Measurements from ENCODE around the gene HAVCR2. TPM values are rescaled to one million over a fixed set of nuclear protein-coding genes. Genes with fewer than 3 reads are reported as not detected.

The HAVCR2 gene
- total RNA-seq, result 2.8 TPM

- no peak for DNase-seq
These were observed at the start of gene HAVCR2 for GRCh38 chr5:157108976-157109375. Gene HAVCR2, minus strand, starts transcription at chr5:157109044. Its CDS starts 61 bp downstream, at chr5:157108983.

- DNase-seq, result no peak
These were observed 48.5 kb upstream of the HAVCR2 start for GRCh38 chr5:157157293-157157891.

GRCh38 chr5:157155297-157155696, 46.5 kb upstream of the HAVCR2 start:
- DNase-seq, result no peak

- no peak for DNase-seq
These were observed 42.2 kb upstream of the HAVCR2 start for GRCh38 chr5:157150995-157151394.

DNA sequence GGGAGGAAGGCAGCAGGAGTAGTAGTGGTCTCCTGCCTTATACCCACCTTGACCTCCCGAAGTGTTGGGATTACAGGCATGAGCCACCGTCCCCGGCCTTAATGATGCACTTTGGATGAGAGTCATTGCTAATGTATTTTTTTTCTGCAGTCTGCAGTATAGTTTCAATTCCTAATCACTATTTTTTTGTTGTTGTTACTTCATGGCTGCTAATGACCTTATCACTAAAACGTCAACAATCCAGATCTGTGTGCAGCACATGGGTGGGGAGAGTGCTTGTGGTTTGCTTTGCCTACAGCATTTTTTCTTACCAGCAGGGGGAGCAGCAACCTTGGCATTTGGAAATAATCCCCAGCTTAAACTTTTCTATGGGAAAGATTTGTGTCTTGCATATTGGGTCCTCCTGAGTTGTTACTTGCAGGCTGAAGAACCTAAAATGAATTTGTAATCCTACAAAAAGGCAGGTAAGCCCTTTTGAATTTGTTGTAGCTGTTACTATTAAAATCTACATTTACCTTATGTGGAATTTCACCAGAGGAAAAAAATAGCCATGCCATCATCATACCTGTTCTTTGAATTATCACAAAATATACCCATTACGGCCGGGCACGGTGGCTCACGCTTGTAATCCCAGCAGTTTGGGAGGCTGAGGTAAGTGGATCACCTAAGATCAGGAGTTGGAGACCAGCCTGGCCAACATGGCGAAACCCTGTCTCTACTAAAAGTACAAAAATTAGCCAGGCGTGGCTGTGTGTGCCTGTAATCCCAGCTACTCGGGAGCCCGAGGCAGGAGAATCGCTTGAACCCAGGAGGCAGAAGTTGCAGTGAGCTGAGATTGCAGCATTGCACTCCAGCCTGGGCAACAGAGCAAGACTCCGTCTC, 40.1 kb upstream of the HAVCR2 start:
- DNase-seq, result peak; percentile 89

- DNase-seq, result peak; percentile 72
These were observed 34.5 kb upstream of the HAVCR2 start for GRCh38 chr5:157143127-157143971.

- peak; percentile 100 for DNase-seq
These were observed 33.7 kb upstream of the HAVCR2 start, which contains the start of gene MED7 for GRCh38 chr5:157142317-157143126. Gene MED7, minus strand, starts transcription at chr5:157142865. Its CDS starts 3,434 bp downstream, at chr5:157139431.

DNA sequence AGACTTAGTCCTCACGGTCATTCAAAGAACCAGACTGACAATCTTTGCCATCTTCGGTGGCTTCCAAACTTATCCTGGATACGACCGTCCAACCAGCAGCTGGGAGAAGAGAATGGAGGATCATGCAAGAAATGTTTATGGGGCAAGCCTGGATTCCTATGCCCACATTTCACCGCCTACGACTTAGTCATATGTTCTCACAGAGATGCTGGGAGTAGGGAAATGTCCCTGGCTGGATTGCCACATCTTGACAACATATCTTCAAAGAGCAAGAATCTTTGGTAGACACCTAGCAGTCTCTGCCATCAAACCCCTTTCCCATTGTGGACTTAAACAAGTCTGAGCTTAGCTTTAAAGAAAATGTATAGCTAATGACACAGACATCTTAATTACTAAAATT, 28.8 kb upstream of the HAVCR2 start:
- no peak for DNase-seq

DNA sequence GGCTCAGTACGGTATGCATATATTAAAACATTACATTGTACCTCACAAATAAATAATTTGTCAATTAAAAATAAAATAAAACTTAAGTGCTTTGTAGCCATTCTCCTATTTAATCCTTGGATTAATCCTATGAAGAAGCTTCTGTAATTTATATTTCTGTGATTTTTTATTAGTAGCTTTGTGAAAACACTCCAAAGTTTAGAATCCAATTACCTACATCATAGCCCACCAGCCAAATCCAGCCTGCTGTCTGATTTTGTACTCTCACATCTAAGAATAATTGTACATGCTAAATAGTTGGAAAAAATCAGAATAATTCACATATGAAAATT, 23.4 kb upstream of the HAVCR2 start:
- DNase-seq, result no peak

- no peak for DNase-seq
These were observed 22.1 kb upstream of the HAVCR2 start for GRCh38 chr5:157130925-157131324.

DNA sequence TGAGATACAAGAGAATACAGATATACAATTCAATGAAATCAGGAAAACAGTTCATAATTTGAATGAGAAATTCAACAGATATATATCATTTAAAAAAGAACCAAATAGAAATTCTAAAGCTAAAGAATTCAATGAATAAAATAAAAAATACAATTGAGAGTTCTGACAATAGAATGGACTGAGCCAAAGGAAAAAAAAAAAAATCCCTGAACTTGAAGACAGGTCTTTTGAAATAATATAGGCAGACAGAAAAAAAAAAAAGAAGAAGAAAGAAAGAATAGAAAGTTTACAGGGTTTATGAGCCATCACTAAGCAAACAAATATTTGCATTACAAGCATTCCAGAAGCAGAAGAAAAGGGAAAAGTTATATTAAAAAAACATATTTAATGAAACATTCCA, 12.9 kb upstream of the HAVCR2 start:
- no peak for DNase-seq

GRCh38 chr5:157120102-157120501, 11.3 kb upstream of the HAVCR2 start:
- no peak for DNase-seq

- no peak for DNase-seq
These were observed 7.7 kb upstream of the HAVCR2 start for GRCh38 chr5:157116483-157116954.

DNA sequence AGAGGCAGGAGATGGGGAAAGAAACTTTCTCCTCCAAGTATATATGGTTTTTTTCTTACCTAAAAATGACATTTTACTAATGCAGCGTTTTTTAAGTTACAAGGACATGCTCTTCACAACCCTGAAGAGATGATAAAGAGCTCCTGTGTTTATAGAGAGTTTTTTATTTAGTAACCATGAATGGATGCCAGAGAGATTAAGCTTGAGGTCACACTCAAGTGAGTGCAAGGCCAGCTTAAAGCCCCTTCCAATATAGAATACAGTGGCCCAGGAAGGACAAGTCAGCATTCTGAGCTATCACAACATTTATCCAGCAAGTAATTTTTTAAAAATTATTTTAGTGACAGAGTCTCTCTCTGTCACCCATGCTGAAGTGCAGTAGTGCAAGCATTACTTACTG, 6.7 kb upstream of the HAVCR2 start:
- peak; percentile 25 for DNase-seq

GRCh38 chr5:157115012-157115411, 6.2 kb upstream of the HAVCR2 start:
- DNase-seq, result no peak

DNA sequence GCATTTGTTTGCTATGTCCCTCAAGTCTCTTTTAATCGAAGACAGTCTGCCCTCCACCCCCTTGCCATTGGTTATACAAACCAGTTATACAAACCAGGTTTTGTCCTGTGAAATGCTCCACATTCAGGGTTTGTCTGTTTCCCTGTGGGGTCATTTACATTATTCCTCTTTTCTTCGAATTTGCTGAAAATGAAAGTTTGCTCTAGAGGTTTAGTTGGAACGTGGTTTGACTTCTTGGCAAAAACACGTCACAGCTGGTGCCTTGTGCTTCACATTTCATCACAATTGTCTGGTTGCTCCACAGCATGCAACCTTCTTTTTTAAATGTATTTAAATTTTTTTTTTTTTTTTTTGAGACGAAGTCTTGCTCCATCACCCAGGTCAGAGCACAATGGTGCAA, 4.2 kb upstream of the HAVCR2 start:
- peak; percentile 53 for DNase-seq

GRCh38 chr5:157109744-157110143, 900 bp upstream of the HAVCR2 start:
- no peak for DNase-seq

- no peak for DNase-seq
These were observed 1.3 kb downstream of the HAVCR2 start for GRCh38 chr5:157107508-157107907.

GRCh38 chr5:157106630-157107461, 2.0 kb downstream of the HAVCR2 start:
- DNase-seq, result no peak

DNA sequence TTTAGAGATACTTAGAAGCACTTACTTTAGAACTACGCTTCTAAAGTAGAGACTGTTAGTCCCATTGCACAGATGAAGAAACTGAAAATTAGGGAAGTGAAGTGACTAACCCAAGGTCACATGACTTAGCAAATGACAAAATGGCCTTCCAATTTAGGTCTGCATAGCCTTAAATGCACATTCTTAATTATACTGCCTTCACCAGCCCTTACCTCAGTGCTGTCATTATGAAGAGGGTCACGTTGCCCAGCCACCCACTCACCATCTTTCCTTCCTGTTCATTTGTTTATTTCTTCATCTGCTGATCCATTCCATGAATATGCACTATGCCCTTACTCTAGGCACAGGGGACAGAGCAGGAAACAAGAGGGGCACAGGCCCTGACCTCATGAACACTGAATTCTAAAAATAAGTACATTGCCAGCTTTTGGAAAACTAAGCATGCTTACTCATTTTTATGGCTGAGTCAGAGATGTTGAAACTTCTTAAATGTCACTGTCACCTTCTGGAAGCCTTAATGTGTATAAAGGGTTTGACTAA, 8.6 kb downstream of the HAVCR2 start:
- DNase-seq, result no peak

Data from tongue (tissue), 2 donors.